ENCODE results near the gene HSD17B2.
A peak's percentile ranks its signal among the peaks of the same experiment; 100 is the strongest.

HSD17B2 gene

GRCh38 chr16:82067042-82067803 lies 32.2 kb downstream of the HSD17B2 start:
- H3K4me2 ChIP-seq (ENCODE audit: low read length): no peak overlapping the region
- no peaks in the 10 kb centered on the region for H3K79me2 ChIP-seq (ENCODE audit: control insufficient read depth, insufficient read depth, low read length)
- no CpG with 5 or more reads among the region's 6 CpGs for WGBS (ENCODE audit: extremely low coverage, insufficient coverage, low lambda C conversion rate)
- H3K27me3 ChIP-seq (ENCODE audit: insufficient read depth, low read length, poor library complexity): no peaks in the 10 kb centered on the region
- no peak overlapping the region for H4K5ac ChIP-seq (ENCODE audit: low read length)
- no peak overlapping the region for H3K4ac ChIP-seq (ENCODE audit: low read depth, low read length)
- no peak overlapping the region for H3K9ac ChIP-seq (ENCODE audit: low read length)
- DNase-seq: no peak
- H2AK5ac ChIP-seq (ENCODE audit: low read length): no peak overlapping the region
- no peak overlapping the region for H3K18ac ChIP-seq (ENCODE audit: low read length)
- no peak overlapping the region for H3K56ac ChIP-seq (ENCODE audit: low read length)
- H2BK5ac ChIP-seq (ENCODE audit: low read length): no peak overlapping the region
- no peaks in the 10 kb centered on the region for H3K4me1 ChIP-seq (ENCODE audit: control insufficient read depth, low read depth, low read length)
- no peak overlapping the region for H2BK15ac ChIP-seq (replicated peaks; ENCODE audit: low read depth)
- no peak overlapping the region for H3K23ac ChIP-seq (ENCODE audit: low read length)
- no peaks in the 10 kb centered on the region for H3K79me1 ChIP-seq (ENCODE audit: low read length)
- no peaks in the 10 kb centered on the region for H3K36me3 ChIP-seq (ENCODE audit: control insufficient read depth, insufficient read depth, low read length)
- no peak overlapping the region for H4K8ac ChIP-seq (ENCODE audit: low read depth, low read length)
- H2BK120ac ChIP-seq (ENCODE audit: low read depth, low read length): no peak overlapping the region
- H3K27ac ChIP-seq (ENCODE audit: low read depth, low read length): no peak overlapping the region
- no peak overlapping the region for H3K4me3 ChIP-seq (ENCODE audit: low read length)

DNA sequence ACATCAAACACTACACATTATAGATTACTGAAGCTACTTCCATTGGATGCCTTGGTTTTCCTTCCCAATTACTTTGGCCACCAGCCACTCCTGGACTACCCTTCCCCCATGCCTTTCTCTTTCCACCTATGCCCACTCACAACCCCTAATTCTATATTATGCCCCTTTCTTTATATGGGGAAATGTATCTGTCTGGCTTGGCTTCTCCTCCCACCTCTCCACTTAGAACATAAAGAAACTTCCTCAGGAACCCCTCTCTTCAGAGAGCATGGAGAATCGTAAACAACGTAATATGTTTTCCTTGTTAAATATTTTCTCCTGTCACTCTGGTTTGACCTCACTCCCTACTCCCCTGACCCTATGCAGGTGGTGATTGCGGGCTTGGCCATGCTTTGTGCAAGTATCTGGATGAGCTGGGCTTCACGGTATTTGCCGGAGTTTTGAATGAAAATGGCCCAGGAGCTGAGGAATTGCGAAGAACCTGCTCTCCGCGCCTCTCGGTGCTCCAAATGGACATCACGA lies 32.8 kb downstream of the HSD17B2 start:
- no CpG with 5 or more reads among the region's 10 CpGs for WGBS (ENCODE audit: extremely low coverage, insufficient coverage, low lambda C conversion rate)

DNA sequence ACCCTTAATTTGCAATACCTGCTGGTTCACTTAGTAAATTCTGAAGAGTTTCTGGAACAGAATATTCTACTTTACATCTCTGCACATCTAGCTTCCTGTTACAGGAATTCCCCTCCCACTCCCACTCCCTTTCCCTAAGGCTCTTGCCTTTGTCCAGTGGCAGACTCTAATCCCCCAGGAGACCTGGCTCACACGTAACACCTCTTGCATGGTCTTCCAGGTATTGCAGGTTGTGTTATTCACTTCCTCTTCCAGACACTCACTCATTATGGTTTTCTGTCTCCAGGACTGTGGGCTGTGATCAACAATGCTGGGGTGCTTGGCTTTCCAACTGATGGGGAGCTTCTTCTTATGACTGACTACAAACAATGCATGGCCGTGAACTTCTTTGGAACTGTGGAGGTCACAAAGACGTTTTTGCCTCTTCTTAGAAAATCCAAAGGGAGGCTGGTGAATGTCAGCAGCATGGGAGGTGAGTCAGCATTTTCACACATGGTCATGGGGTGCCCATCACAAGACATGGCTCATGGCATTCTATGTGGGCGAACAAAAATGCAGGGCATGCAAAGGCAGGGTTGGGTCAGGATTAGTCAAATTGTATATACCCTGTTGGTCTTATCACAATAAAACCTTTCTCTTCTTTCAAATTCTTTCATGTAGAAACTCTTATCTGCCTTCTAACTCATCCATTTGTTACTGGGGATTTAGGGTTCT lies 35.8 kb downstream of the HSD17B2 start:
- no peaks in the 10 kb centered on the region for H3K4me1 ChIP-seq (ENCODE audit: control insufficient read depth, low read depth, low read length)
- no peak overlapping the region for H3K56ac ChIP-seq (ENCODE audit: low read length)
- no peak overlapping the region for H2BK5ac ChIP-seq (ENCODE audit: low read length)
- no CpG with 5 or more reads among the region's 4 CpGs for WGBS (ENCODE audit: extremely low coverage, insufficient coverage, low lambda C conversion rate)
- no peaks in the 10 kb centered on the region for H3K36me3 ChIP-seq (ENCODE audit: control insufficient read depth, insufficient read depth, low read length)
- H3K18ac ChIP-seq (ENCODE audit: low read length): no peak overlapping the region
- H2BK120ac ChIP-seq (ENCODE audit: low read depth, low read length): no peak overlapping the region
- H3K4me2 ChIP-seq (ENCODE audit: low read length): no peak overlapping the region
- no peak overlapping the region for H3K27ac ChIP-seq (ENCODE audit: low read depth, low read length)
- H2BK15ac ChIP-seq (replicated peaks; ENCODE audit: low read depth): no peak overlapping the region
- no peak overlapping the region for H2AK5ac ChIP-seq (ENCODE audit: low read length)
- no peak overlapping the region for H3K4me3 ChIP-seq (ENCODE audit: low read length)
- no peak overlapping the region for H3K9ac ChIP-seq (ENCODE audit: low read length)
- no peak overlapping the region for H4K5ac ChIP-seq (ENCODE audit: low read length)
- H3K4ac ChIP-seq (ENCODE audit: low read depth, low read length): no peak overlapping the region
- no peaks in the 10 kb centered on the region for H3K27me3 ChIP-seq (ENCODE audit: insufficient read depth, low read length, poor library complexity)
- no peak overlapping the region for H3K23ac ChIP-seq (ENCODE audit: low read length)
- H3K79me2 ChIP-seq (ENCODE audit: control insufficient read depth, insufficient read depth, low read length): no peaks in the 10 kb centered on the region
- H3K79me1 ChIP-seq (ENCODE audit: low read length): no peaks in the 10 kb centered on the region
- no peak overlapping the region for H4K8ac ChIP-seq (ENCODE audit: low read depth, low read length)
- peak; percentile 22 for DNase-seq

More for the DNA sequence above, 32.8 kb downstream of the HSD17B2 start:
- no peak overlapping the region for H3K4ac ChIP-seq (ENCODE audit: low read depth, low read length)
- no peak overlapping the region for H2BK15ac ChIP-seq (replicated peaks; ENCODE audit: low read depth)
- H2AK5ac ChIP-seq (ENCODE audit: low read length): no peak overlapping the region
- H3K23ac ChIP-seq (ENCODE audit: low read length): no peak overlapping the region
- H3K18ac ChIP-seq (ENCODE audit: low read length): no peak overlapping the region
- no peak overlapping the region for H4K8ac ChIP-seq (ENCODE audit: low read depth, low read length)
- no peaks in the 10 kb centered on the region for H3K4me1 ChIP-seq (ENCODE audit: control insufficient read depth, low read depth, low read length)
- no peak overlapping the region for H4K5ac ChIP-seq (ENCODE audit: low read length)
- H3K27me3 ChIP-seq (ENCODE audit: insufficient read depth, low read length, poor library complexity): no peaks in the 10 kb centered on the region
- H3K4me2 ChIP-seq (ENCODE audit: low read length): no peak overlapping the region
- DNase-seq: no peak
- no peaks in the 10 kb centered on the region for H3K36me3 ChIP-seq (ENCODE audit: control insufficient read depth, insufficient read depth, low read length)
- no peaks in the 10 kb centered on the region for H3K79me1 ChIP-seq (ENCODE audit: low read length)
- H2BK120ac ChIP-seq (ENCODE audit: low read depth, low read length): no peak overlapping the region
- no peak overlapping the region for H3K4me3 ChIP-seq (ENCODE audit: low read length)
- no peak overlapping the region for H3K9ac ChIP-seq (ENCODE audit: low read length)
- H3K79me2 ChIP-seq (ENCODE audit: control insufficient read depth, insufficient read depth, low read length): no peaks in the 10 kb centered on the region
- H2BK5ac ChIP-seq (ENCODE audit: low read length): no peak overlapping the region
- H3K27ac ChIP-seq (ENCODE audit: low read depth, low read length): no peak overlapping the region
- no peak overlapping the region for H3K56ac ChIP-seq (ENCODE audit: low read length)

DNA sequence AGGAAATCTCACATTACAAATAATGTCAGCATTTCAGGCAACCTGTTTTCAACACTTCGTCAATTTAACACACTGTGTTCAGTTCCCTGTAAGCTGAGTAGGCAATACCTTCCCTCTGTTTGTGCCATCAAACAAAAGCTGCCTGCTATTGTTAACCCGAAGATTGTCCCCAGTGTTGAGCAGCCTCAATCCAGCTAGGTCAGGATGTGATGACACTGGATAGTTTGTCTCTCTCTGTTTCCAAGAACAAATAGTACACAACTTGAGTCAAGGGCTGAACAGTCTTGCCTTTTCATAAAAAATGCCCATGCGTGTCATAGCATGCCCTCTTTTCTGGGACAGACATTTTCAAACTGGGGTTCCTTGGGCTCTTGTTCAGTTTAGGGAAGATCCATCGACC lies 36.4 kb downstream of the HSD17B2 start:
- Histone ChIP-seq H3K79me1 (ENCODE audit: low read length) (no peaks in the 10 kb centered on the region), H3K4me3 (ENCODE audit: low read length) (no peak overlapping the region), H3K27ac (ENCODE audit: low read depth, low read length) (no peak overlapping the region), H3K4me1 (ENCODE audit: control insufficient read depth, low read depth, low read length) (no peaks in the 10 kb centered on the region), H3K23ac (ENCODE audit: low read length) (no peak overlapping the region), H3K36me3 (ENCODE audit: control insufficient read depth, insufficient read depth, low read length) (no peaks in the 10 kb centered on the region), H3K4ac (ENCODE audit: low read depth, low read length) (no peak overlapping the region), H3K4me2 (ENCODE audit: low read length) (no peak overlapping the region), H4K8ac (ENCODE audit: low read depth, low read length) (no peak overlapping the region), H2BK15ac (replicated peaks; ENCODE audit: low read depth) (no peak overlapping the region), H3K18ac (ENCODE audit: low read length) (no peak overlapping the region), H3K27me3 (ENCODE audit: insufficient read depth, low read length, poor library complexity) (no peaks in the 10 kb centered on the region), H3K79me2 (ENCODE audit: control insufficient read depth, insufficient read depth, low read length) (no peaks in the 10 kb centered on the region), H3K56ac (ENCODE audit: low read length) (no peak overlapping the region), H2BK5ac (ENCODE audit: low read length) (no peak overlapping the region), H2AK5ac (ENCODE audit: low read length) (no peak overlapping the region), H4K5ac (ENCODE audit: low read length) (no peak overlapping the region), H2BK120ac (ENCODE audit: low read depth, low read length) (no peak overlapping the region), H3K9ac (ENCODE audit: low read length) (no peak overlapping the region)
- WGBS (ENCODE audit: extremely low coverage, insufficient coverage, low lambda C conversion rate): no CpG with 5 or more reads among the region's 4 CpGs
- DNase-seq: no peak

DNA sequence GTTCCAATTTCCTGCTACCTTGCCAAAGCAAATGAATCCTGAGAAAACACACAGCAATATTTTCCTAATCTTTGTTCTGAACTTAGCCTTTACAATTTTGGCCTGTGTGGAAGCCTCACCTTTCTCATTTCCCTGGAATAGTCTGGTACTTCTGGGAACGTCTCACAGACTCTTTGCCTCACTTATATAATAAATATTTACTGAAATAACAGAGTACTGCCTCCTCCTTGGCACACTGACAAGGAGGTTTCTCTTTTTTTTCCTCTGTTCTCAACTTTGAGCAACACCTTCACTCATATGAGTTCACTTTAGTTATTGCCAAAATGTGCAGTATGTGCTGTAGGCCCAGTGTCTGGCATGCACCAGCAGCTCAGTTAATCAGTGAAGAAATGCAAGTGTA lies 37.3 kb downstream of the HSD17B2 start:
- Histone ChIP-seq H3K56ac (ENCODE audit: low read length) (no peak overlapping the region), H4K5ac (ENCODE audit: low read length) (no peak overlapping the region), H2BK120ac (ENCODE audit: low read depth, low read length) (no peak overlapping the region), H3K27ac (ENCODE audit: low read depth, low read length) (no peak overlapping the region), H2BK5ac (ENCODE audit: low read length) (no peak overlapping the region), H3K27me3 (ENCODE audit: insufficient read depth, low read length, poor library complexity) (no peaks in the 10 kb centered on the region), H2AK5ac (ENCODE audit: low read length) (no peak overlapping the region), H3K4me3 (ENCODE audit: low read length) (no peak overlapping the region), H3K9ac (ENCODE audit: low read length) (no peak overlapping the region), H3K4me1 (ENCODE audit: control insufficient read depth, low read depth, low read length) (no peaks in the 10 kb centered on the region), H3K23ac (ENCODE audit: low read length) (no peak overlapping the region), H3K4me2 (ENCODE audit: low read length) (no peak overlapping the region), H3K79me1 (ENCODE audit: low read length) (no peaks in the 10 kb centered on the region), H3K4ac (ENCODE audit: low read depth, low read length) (no peak overlapping the region), H2BK15ac (replicated peaks; ENCODE audit: low read depth) (no peak overlapping the region), H4K8ac (ENCODE audit: low read depth, low read length) (no peak overlapping the region), H3K18ac (ENCODE audit: low read length) (no peak overlapping the region), H3K36me3 (ENCODE audit: control insufficient read depth, insufficient read depth, low read length) (no peaks in the 10 kb centered on the region), H3K79me2 (ENCODE audit: control insufficient read depth, insufficient read depth, low read length) (no peaks in the 10 kb centered on the region)
- DNase-seq: no peak
- WGBS (ENCODE audit: extremely low coverage, insufficient coverage, low lambda C conversion rate): no CpG with 5 or more reads among the region's 1 CpG
